GM18951 (cell line): ENCODE data around the gene RTCB.
"Not testable (repeated sequence)": the region's sequence is repeated elsewhere in the genome, so short reads cannot be mapped to it uniquely, and the experiment has no call there.

Experiments used
- POLR2A ChIP-seq: IDR thresholded peaks from 4 replicates; pipeline ENCODE4 v1.6.1; 2011; ENCODE audit warnings: mild to moderate bottlenecking; ENCODE audit not compliant: insufficient read length, insufficient read depth; ENCODE audit errors: extremely low read depth
- in situ Hi-C: fragments of 300-500 bp; cut with MboI; formaldehyde crosslinking; loops from one replicate; pipeline ENCODE4 v1.12.0; 2022; ENCODE audit warnings: low sequenced_read_pairs, mixed read lengths, inconsistent platforms; ENCODE audit not compliant: unreplicated experiment

The RTCB gene

DNA sequence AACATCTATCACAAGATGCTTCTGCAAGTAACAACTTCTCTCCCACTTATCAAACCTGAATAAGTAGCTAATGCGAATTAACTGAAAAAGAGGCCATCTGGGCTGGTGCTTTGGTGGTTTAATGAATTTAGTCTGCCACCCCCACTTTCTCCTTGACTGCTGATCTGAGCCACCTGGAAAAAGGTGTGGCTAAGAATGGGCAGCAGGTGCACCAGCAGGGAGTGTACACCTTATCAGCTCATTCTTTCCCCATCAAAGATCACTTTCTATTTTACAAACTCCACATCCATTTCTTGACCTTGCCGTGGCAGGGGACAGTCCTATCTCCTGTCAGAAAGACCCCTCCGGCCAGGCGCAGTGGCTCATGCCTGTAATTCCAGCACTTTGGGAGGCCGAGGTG, 47.8 kb downstream of the RTCB start:
- in situ Hi-C loops = no loop called here
- no peak for TF ChIP-seq POLR2A

DNA sequence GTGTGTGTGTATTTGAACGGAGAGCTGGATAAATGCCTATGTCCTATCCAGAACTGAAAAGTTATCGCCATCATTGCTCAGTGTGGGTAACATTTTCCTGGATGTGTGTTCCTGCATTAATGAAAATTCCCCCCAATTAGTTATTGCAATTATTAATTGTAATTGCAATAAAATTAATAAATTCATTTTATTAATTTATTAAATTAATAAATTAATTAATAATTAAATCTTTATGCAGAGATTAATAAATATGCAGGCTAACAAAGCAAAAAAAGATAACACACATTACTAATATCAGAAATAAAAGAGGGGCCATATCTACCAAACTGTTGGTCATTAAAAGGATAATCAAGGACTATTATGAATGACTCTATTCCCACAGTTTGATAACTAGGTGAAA, 50.8 kb downstream of the RTCB start:
- TF ChIP-seq POLR2A = no peak
- in situ Hi-C loops = no loop called here

DNA sequence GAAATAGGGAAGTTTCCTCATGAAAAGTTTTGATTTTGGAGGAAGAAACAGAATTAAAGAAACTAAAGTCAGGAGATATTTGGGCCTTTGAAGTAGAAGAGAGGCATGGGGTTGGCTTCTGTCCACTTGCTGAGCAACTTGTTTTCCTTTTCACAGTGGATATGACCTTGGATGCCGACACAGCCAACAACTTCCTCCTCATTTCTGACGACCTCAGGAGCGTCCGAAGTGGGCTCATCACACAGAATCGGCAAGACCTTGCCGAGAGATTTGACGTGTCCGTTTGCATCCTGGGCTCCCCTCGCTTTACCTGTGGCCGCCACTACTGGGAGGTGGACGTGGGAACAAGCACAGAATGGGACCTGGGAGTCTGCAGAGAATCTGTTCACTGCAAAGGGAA, 52.0 kb downstream of the RTCB start:
- in situ Hi-C loops = not testable (repeated sequence)

DNA sequence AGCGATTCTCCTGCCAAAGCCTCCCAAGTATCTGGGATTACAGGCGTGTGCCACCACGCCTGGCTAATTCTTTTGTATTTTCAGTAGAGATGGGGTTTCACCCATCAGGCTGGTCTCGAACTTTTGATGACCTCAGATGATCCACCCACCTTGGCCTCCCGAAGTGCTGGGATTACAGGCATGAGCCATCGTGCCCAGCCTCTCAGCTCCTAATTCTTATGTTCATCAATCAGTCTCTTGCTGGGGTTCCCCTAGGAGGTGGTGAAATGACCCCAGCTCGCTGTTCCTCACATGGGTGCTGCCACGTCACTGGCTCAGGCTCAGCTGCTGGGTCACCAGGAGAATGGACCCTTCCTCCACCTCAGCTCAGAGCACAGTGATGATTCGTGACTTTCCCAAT, 54.5 kb downstream of the RTCB start, which contains the start of gene RFPL3:
TSS of gene RFPL3 (plus strand) at position 301 of the 400 bp plus-strand sequence. CDS start 205 bp downstream, outside the sequence.
- in situ Hi-C loops = not testable (repeated sequence)

DNA sequence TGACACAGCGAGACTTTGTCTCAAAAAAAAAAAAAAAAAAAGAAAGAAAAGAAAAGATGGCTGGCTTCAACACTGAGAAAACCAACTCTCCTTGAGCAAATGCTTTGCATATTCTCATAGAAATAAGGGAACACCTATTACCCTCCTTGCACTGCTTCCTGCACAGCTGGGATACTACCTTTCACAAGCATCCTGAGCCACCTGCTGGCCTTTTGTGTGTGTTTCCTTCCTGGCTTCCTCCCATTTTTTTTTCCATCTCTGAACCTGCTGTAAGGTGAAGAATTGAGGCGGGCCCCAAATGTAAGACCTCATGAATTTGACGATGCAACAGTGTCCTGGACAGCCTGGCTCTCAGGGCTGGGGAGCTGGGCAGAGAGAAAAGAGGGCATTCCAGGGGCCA, 56.3 kb downstream of the RTCB start:
- in situ Hi-C loops = no loop called here
- TF ChIP-seq POLR2A = no peak

DNA sequence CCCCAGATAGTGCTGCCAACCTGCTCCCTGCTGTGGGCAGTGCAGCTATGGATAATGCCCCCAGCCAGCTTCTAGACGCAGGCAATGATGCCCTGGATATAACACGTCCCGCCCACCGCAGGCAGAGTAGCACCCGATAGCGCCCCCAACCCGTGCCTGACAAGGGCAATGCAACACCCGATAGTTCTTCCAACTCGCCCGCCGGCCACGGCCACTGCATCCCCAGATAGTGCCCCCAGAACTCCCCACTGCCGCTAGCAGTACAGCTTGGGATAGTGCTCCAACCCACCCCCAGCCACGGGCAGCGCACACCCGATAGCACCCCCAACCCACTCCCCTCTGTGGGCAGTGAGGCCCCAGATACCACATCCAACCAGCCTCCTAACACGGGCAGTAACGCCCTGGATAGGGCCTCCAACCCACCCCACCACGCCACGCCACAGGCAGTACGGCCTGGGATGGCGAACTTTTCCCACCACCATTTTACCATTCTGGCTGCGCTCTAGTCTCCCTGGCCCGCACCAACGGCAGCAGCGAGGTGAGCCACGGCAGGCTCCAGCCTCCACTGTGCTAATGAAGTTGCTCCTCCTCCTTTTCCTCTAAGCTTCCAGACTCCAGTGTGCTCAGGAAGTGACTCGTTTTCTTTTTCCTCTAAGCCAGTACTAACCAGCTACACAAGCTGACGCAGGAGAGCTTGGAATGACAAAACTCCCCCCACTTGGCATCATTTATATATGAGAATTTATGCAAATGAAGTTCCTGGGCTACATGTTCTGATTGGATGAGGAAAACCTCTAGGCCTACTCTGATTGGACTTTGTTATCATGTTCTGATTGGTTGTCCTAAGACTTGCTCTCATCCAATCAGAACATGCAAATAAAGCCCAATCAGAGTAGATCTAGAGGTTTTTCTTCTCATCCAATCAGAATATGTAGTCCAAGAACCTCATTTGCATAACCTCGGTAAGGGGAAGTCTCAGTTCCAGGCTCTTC, 57.4 kb downstream of the RTCB start:
- in situ Hi-C loops = no loop called here

DNA sequence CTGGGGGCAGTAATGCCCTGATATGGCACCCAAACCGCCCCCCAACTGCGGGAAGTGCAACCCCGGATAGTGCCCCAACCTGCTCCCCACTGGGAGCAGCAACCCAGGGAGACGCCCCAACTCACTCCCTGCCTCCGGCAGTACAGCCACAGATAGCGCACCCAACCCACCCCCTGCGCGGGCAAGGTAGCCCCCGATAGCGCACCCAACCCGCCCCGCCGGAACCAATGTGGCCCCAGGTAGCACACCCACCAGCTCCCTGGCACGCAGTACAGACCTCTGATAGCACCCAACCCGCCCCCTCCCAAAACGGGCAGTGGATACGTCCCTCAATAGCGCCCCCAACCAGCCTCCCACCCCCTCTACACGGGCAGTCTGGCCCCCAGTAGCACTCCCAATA, 58.2 kb downstream of the RTCB start:
- in situ Hi-C loops = no loop called here
- TF ChIP-seq POLR2A = no peak

More for the DNA sequence above, 57.4 kb downstream of the RTCB start:
- TF ChIP-seq POLR2A = no peak

DNA sequence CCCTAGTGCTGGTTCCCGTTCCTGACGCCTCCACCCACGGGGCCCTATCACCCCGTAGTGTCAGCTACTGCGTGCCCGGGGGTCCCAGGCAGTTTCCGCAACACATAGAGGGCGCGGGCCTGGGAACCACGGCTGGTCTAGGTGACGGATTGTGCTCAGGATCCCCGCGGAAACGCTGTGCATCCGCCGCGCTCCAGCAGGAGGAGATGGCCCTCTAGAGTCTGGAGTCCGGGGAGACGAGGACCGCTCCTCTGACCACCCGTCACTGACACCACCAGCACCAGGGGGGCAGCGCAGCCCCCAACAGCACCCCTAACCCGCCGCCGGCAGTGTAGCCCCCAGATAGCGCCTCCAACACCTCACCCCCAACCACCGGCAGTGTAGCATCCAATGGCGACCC, 58.8 kb downstream of the RTCB start:
- no peak for TF ChIP-seq POLR2A
- in situ Hi-C loops = no loop called here

DNA sequence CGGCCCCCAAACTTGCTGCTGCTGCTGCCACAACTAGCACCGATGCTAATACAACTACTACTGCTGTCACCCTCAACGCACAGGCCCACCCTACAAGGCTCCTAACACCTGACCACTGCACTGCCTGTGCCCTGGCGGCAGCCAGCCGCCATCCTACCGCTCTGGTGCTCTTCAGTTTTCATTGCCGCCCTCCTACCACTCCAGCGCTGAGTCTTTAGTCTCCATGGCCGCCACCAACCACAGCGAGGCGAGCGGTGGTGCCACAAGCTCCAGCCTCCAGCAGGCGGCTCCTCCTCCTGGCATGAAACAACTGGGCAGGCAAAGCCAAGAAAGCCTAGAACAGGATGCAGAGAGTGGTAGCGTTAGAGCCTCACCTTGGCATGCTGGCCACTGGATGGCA, 59.4 kb downstream of the RTCB start:
- no peak for TF ChIP-seq POLR2A
- in situ Hi-C loops = no loop called here

DNA sequence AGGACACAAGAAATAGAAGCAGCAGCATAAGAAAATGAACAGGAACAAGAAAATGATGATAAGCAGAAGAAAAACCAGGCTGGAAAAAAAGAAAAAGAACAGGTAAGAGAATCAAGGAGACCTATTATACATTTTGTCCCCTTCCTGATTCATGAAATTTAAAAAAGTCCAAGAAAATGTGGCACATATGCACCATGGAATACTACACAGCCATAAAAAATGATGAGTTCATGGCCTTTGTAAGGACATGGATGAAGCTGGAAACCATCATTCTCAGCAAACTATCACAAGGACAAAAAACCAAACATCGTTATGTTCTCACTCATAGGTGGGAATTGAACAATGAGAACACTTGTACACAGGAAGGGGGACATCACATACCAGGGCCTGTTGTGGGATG, 60.2 kb downstream of the RTCB start:
- in situ Hi-C loops = not testable (repeated sequence)

DNA sequence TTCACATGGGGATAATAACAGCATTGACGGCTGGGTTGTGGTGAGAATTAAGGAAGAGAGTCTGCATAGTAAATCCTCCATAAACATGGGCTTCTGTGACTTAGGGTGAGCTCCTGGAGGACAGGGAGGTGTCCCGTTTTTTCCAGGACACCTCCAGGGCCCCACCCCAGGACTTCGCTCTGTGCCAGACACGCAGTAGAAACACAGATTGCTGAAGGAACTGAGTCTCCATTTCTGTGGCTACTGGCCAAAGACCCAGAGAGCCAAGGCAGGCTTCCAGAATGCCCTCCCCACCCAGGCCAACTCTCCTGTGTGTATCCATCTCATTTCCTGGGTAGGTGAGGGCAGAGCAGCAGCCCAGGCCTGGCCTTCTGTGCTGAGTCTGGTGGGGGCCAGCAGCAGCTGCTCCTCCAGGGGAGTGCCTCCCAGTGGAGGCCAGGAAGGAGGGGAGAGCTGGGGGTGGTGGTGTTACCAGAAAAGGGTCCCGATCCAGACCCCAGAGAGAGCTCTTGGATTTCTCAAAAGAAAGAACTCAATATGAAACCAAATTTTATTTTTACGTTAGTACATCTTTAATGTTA, 63.9 kb downstream of the RTCB start:
- in situ Hi-C loops = no loop called here
- TF ChIP-seq POLR2A = no peak

DNA sequence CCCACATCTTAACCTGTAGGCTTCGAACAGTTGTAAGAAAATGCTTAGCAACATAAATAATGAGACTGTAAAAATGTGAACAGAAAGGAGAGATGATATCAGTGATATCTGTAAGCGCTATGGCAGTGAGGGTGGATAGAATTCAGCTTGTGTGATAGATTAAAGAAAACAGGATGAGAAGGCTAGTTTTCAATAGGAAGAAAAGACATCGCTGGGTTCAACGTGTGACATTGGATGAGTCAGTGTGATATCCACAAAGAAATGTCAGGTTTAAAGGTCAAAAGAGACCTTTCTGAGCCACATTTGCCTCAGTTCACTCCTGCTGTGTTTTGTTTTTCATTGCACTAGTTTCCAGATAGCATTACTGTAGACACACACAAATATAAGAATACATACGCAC, 68.1 kb downstream of the RTCB start:
- TF ChIP-seq POLR2A = no peak
- in situ Hi-C loops = no loop called here

DNA sequence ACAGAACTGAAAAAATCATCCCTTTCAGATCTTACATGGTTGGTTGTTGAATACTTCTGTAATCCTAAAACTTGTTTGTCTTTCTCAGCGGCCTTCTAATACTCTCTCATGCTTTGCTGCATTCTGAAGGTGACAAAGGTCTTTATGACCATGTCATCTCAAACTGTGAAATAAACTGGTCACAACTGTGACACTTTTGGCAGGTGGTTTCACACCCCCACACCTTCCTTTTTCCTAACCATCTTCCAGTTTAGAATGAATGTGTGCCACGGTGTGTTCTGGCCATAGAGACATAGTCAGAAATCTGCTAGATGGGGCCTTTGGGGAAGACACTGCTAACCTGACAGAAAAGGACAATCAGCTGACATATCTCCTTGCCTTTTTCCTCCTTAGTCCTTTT, 69.1 kb downstream of the RTCB start:
- in situ Hi-C loops = no loop called here
- no peak for TF ChIP-seq POLR2A

DNA sequence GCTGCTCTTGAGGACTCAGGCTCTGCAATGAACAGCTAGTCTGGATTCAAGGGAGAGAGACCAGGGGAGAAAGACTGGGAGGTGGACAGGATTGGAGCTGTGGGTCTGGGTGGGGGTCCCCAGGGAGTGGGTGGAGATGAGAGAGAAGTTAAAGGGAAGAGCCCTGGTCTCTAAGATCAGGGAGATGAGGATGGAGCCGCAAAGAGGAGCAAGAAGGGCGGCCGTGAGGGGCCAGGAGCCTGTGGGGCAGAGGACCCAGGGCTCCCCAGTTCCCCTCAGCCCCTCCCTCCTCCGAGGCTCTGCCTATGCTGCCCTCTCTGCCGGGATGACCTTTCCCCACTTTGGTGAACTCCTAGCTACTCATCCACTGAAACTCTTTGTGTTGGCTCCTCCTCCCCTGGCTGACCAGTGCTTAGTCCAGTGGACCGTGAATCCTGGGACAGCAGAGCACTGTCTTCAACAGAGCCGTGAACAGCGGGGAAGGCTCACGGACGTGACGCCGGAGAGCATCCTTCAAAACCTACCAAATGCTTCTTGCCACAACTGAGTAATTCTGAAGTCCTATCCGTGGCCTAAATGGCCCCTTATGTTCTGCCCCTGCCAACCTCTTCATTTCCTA, 70.8 kb downstream of the RTCB start:
- in situ Hi-C loops = no loop called here
- no peak for TF ChIP-seq POLR2A
